AG08395 (cell line): Measurements from ENCODE around the gene CELSR1.
A peak's percentile ranks its signal among the peaks of the same experiment; 100 is the strongest.

Experiments used
- DNase-seq: peaks from one replicate; pipeline ENCODE4 v3.0.0; 2012; ENCODE audit warnings: mixed read lengths, low spot score

Gene CELSR1

GRCh38 chr22:46349238-46349637, 188.2 kb downstream of the CELSR1 start:
- DNase-seq: no peak

GRCh38 chr22:46348099-46348695, 189.2 kb downstream of the CELSR1 start:
- no peak for DNase-seq

- no peak for DNase-seq
Measured at GRCh38 chr22:46347646-46348045, 189.8 kb downstream of the CELSR1 start.

GRCh38 chr22:46346680-46347405, 190.6 kb downstream of the CELSR1 start:
- no peak for DNase-seq

- no peak for DNase-seq
Measured at GRCh38 chr22:46340676-46341075, 196.7 kb downstream of the CELSR1 start.

- DNase-seq: no peak
Measured at GRCh38 chr22:46339956-46340355, 197.5 kb downstream of the CELSR1 start.

GRCh38 chr22:46338636-46339035, 198.8 kb downstream of the CELSR1 start:
- DNase-seq: no peak

GRCh38 chr22:46337870-46338269, 199.6 kb downstream of the CELSR1 start:
- DNase-seq: no peak

GRCh38 chr22:46336119-46337078, 201.0 kb downstream of the CELSR1 start:
- DNase-seq: peak; percentile 38

- peak; percentile 98 for DNase-seq
Measured at GRCh38 chr22:46335201-46336118, 202.0 kb downstream of the CELSR1 start, which contains the start of gene TRMU. TRMU (plus strand) TSS chr22:46335714; CDS start chr22:46335765, 51 bp downstream.

GRCh38 chr22:46331496-46331895, 205.9 kb downstream of the CELSR1 start:
- no peak for DNase-seq

GRCh38 chr22:46330426-46330825, 207.0 kb downstream of the CELSR1 start:
- DNase-seq: no peak

GRCh38 chr22:46329616-46330015, 207.8 kb downstream of the CELSR1 start:
- DNase-seq: no peak

- DNase-seq: no peak
Measured at GRCh38 chr22:46328797-46329196, 208.6 kb downstream of the CELSR1 start.

GRCh38 chr22:46327691-46328465, 209.5 kb downstream of the CELSR1 start:
- no peak for DNase-seq

- DNase-seq: no peak
Measured at GRCh38 chr22:46326066-46326680, 211.2 kb downstream of the CELSR1 start.

- DNase-seq: no peak
Measured at GRCh38 chr22:46323162-46323561, 214.3 kb downstream of the CELSR1 start.

GRCh38 chr22:46322711-46323110, 214.7 kb downstream of the CELSR1 start:
- DNase-seq: no peak

GRCh38 chr22:46320716-46321386, 216.6 kb downstream of the CELSR1 start:
- DNase-seq: no peak
